HG03196 (cell line): ENCODE measurements around the gene SUSD6.

Experiments used
- ATAC-seq: cut with Tn5 transposase; IDR thresholded peaks from one replicate; pipeline ENCODE4 v1.9.1; 2021; ENCODE audit not compliant: unreplicated experiment

The SUSD6 gene

DNA sequence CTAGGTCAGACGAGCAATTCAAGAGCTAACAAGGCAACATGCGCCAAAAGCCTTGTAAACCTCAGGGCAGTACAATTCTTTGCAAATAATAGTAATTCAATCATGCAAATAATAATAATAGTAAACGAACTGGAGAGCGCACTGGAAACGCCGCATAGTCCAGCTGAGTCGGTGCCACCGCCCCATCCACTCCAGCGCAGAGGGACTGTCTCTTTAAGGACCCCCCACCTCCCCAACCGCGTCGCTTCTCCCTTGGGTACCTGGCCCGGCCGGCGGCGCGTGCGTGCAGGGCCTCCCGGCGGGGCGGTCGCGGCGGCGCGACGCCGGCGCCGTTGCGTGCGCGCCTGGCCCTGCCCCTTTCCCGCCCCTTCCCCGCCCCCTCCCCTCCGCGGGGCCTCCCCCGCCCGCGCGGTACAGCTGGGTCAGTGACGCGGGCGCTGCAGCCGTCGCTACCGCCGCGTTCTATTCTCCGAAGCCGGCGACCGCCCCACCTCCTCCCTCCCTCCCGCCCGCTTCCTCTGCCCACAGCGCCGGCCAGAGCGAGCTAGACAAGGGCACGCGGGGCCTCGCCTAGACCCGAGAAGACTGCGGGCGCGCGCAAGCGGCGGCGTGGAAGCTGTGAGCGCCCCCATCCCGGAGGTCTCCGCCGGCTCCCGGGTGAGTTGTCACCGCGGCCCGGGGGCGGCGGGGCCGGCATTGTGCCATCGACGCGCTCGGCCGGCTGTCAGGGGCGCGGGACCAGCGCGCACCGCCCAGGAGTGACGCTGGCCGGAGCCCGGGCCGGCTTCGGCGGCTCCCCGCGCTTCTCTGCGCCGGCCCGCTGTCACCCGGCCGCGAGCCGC, at the start of gene SUSD6:
SUSD6 (plus strand) TSS at position 425 of the 842 bp plus-strand sequence. CDS start 46,997 bp downstream, outside the sequence.
- peak; percentile 41 for ATAC-seq

GRCh38 chr14:69561893-69562292, 49.5 kb upstream of the SUSD6 start:
- ATAC-seq = no peak

GRCh38 chr14:69567563-69567962, 43.8 kb upstream of the SUSD6 start:
- no peak for ATAC-seq

DNA sequence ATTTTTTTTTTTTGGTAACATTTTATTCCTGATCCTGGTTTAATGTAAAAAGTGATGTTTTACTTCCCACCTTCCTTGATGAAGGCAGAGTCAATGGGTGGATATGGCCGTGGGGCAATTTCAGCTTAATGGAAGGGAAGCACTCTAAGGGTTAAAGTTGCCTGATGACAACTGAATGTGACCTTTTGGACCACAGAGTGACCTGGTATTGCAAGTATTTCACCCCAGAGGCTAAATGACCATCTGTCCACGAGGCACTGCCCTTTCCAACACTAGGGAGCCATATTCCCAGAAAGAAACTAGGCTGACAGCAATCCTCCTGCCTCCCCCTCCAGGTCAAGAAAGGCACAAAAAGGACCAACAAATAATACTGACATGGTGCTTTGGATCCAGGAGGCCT, 41.5 kb upstream of the SUSD6 start:
- ATAC-seq = no peak

DNA sequence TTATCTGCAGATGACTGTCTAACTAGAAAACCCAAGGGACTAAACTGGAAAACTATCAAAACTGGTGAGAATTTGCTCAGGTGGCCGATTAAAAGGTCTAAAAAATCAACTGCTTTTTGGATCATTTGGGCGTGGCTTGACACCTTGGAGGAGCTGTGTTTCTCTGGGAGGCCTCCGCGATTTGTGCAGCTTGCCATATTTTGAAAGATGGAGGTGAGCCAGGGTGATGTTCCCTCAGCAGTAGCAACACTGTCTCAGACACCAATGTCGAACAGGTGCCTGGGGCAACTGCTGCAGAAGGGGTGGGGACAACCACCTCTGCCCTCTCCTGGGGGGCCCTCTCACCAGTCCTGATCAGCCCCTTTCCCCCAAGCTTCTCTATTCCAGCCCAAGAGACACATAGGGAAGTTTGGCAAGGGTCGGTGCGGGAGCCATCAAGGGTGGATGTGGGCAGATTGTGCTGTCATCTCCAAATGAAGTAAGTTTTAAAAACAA, 40.5 kb upstream of the SUSD6 start:
- no peak for ATAC-seq

- ATAC-seq = no peak
Observed at GRCh38 chr14:69571449-69572029, 39.9 kb upstream of the SUSD6 start.

DNA sequence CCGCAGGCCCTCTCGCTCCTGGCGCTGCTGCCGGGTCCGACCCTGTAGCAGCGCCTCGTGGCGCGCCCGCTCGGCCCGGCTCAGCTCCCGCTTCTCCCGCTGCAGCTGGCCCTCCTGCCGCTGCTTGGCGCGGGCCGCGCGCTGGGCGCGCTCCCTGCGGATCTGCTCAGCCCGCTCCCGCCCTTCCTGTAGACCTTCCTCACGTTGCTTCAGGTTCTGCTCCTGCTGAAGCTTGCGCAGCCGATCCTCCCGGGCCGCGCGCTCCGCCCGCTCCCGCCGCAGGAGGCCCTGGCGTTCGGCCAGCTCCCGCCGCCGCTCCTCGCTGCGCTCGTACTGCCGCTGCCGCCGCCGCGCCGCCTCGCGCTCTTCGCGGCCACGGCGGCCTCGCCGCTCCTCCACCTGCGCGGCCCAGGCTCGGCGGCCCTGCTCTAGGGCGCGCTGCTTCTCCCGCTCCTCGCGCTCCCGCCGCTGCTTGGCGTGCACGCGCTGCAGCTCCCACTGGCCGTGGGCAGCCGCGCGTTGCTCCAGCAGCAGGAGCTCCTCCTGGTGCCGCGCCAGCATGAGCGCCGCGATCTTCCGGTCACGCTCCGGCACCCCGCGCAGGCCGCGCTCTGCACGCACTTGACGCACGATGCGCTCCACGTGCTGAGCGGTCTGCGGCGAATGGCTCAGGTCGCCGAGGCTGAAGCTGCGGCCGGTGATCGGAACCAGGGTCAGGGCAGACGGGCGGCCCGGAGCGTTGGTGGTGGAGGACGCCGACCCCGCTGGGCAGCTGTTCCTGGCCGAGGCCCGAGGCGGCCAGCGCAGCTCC, 39.2 kb upstream of the SUSD6 start:
- ATAC-seq = no peak

DNA sequence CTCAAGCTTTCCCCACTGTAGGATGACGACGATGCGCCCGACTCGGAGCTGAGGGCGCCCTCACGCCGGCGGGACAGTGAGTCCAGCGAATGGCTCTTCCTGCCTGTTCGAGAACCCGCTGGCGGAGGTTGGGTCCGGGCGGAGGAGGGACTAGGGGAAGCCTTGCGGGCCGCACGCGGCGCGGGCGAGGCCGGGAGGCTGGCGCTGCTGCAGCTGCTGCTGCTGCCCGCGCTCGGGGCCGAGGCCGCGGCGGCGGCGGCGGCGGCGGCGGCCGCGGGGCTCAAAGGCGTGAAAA, 38.6 kb upstream of the SUSD6 start:
- no peak for ATAC-seq

DNA sequence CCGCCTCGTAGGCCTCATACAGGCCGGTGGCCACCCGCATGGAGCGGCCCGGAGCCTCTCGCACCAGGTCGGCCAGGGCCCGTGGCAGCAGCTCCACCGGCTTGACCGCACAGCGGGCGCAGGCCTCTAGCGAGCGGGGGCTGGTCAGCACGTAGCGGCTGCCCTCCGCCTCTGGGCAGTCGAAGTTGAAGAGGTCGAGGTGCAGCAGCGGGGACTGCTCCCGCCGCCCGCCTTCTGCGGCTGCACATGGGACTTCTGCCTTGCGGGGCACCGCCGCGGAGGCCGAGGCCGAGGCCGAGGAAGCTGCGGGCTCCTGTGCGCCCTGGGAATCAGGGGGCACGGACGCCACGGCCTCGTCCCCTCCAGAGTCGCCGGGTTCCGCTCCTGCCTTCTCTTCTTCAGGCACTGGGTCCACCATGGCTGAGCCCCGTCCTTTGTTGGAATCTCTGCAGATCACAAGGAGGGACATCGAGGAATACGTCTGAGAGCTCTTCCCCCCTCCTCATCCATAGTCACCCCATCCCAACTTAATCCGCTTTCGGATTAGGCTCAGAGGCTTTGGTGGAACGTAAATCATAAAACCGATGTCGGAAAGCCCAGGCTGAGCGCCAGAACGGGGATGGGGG, 38.1 kb upstream of the SUSD6 start:
- no peak for ATAC-seq

DNA sequence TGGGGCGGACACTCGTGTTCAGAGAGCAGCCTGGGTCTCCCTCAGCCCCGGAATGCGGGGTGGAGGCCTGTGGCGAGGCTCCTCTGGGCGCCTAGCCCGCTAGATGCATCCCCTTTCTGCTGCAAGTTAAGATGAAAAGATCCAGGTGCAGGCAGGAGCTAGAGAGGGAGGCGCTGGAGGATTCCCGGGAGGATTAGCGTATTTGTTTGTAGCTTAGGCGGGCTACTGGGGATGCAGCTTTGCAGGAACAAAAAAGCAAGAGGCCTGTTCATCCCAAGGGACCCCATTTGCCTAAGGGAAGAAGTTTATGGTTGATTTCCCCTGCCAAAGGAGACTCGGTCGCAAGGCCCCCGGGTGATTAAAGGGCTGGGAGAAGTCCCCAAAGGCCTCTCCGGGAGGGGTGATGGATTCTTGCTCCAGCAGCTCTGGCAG, 37.5 kb upstream of the SUSD6 start:
- ATAC-seq = no peak

GRCh38 chr14:69574263-69574953, 37.0 kb upstream of the SUSD6 start, which contains the start of gene CCDC177:
Gene CCDC177 (minus strand): TSS chr14:69574871. CDS start chr14:69573622, 1,249 bp downstream.
- ATAC-seq = no peak

DNA sequence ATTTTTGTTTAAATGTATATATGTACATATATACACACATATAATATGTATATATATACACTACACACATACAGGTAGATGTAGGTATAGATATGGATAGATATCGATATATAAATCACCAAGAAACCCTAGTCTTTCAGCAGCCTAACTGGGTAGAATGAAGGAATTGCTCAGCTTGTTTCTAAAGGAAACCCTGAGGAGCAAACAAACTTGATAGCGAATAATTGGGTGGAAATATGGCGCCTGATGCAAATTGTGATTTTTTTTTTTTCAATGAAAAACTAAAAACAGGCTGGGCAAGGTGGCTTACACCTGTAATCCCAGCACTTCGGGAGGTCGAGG, 36.5 kb upstream of the SUSD6 start:
- no peak for ATAC-seq

DNA sequence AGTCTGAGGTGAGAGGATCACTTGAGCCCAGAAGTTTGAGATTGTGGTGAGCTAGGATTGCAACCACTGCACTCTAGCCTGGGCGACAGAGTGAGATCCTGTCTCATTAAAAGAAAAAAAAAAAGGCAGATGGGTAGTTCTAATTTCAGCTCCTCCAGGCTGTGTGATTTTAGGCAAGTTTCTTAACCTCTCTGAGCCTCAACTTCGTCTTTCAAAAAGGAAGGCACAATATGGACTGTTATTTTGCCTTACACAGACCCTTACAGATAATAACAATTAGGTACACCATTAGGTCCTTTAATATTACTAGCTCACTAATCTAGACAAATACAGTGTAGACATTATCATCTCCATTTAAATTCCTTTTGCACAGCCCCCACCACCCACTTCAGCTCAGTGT, 31.9 kb upstream of the SUSD6 start:
- no peak for ATAC-seq

DNA sequence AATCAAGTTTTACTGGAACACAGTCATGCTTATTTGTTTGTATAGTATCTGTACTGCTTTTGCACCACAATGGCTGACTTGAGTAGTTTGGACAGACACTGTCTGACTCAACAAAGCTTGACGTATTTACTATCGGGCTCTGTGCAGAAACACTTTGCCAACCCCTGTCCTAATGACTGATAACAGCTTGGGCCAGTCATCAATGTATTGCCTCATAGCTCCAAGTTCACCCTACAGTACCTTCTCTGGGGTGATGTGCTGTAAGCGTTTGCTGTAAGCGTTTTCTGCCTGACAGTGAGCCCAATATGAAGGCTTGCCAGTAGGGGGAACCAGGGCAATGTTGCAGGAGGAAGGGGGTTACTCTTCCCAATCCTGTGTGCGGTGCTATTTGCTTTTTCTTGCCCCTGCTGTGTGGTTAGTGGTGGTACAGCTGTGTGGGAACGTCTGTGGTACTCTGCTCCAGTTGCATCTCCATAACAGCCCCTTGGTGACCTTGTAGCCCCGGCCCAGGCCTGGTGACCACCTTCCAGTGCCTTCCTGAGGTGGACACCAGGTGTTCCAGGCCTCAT, 31.3 kb upstream of the SUSD6 start:
- ATAC-seq = no peak

GRCh38 chr14:69581316-69581935, 30.0 kb upstream of the SUSD6 start:
- no peak for ATAC-seq

DNA sequence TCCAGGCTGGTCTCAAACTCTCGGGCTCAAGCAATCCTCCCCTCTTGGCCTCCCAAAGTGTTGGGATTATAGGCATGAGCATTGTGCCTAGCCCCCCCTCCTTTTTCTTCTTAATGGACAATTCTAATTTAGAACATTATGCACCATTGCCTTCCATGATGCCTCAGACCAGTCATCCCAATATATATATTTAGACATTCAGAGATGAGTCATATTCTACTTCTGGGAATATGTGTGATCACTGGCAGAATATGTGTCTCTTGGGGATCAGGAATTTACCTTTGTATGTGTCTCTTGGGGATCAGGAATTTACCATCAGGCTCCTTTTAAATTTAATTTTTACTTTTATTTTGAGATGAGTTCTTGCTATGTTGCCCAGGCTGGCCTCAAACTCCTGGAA, 29.2 kb upstream of the SUSD6 start:
- ATAC-seq = no peak

DNA sequence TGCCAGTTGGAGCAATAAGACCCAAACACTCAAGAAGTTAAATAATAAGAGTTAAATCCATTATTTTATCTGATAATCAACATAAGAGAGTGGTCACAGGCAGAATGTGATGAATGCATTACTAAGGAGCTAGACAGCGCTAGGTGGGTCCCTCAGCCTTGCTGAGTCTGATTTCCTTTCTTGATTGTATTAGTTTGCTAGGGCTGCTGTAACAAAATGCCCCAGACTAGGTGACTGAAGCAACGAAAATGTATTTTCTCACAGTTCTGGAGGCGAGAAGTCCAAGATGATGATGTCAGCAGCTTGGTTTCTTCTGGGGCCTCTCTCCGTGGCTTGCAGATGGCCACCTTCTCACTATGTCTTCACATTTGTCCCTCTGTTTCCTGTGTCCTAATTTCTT, 28.6 kb upstream of the SUSD6 start:
- ATAC-seq = no peak

- ATAC-seq = no peak
Observed at GRCh38 chr14:69584389-69584788, 27.0 kb upstream of the SUSD6 start.

GRCh38 chr14:69586404-69586803, 25.0 kb upstream of the SUSD6 start:
- ATAC-seq = no peak

GRCh38 chr14:69587389-69587788, 24.0 kb upstream of the SUSD6 start:
- no peak for ATAC-seq
